ENCODE data around the gene CNTRL. TPM values are rescaled to one million over a fixed set of nuclear protein-coding genes. Genes with fewer than 3 reads are reported as not detected.

The CNTRL gene
- total RNA-seq, 1 experiment from 2014 or later: 11.6 TPM

DNA sequence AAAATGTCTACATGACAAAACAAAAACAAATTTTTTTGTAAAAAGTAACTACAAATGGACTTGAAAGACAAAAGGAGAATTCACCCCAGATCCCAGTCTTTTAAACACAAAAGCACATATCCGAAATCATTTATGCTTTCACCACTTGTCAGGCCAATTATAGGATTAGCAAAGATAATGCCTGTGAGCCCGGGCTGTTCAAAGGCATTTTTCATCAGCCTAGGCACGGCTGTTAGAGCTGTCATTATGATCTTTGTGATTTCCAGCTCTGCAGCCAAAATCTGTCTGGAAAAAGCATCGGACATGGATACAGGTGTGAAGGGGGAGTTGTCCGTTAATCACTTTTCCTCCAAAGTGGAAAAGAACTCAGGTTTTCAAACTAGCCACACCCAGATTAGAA, 150.5 kb downstream of the CNTRL start:
- H2BK20ac ChIP-seq (ENCODE audit: low read depth, low read length, poor library complexity, severe bottlenecking): no peak overlapping the region
- no peaks in the 10 kb centered on the region for H3K23me2 ChIP-seq (ENCODE audit: insufficient read length, low read depth, low read length, poor library complexity, severe bottlenecking)
- no peak overlapping the region for H2BK15ac ChIP-seq (ENCODE audit: low read depth, low read length)
- H2BK120ac ChIP-seq (ENCODE audit: low read depth, low read length, poor library complexity, severe bottlenecking): no peak overlapping the region
- H3K27ac Mint-ChIP-seq: no peak overlapping the region
- H3K14ac ChIP-seq (ENCODE audit: insufficient read depth, low read length): no peak overlapping the region
- H3K4me1 Mint-ChIP-seq: peaks cover 26 to 27% of the 10 kb centered on the region in 2 experiments
- H4K8ac ChIP-seq (replicated peaks; ENCODE audit: insufficient read length, low read depth, low read length): no peak overlapping the region
- no peak overlapping the region for H3K23ac ChIP-seq (ENCODE audit: insufficient read length, low read depth, low read length)
- no peak overlapping the region for H3K27ac ChIP-seq (ENCODE audit: insufficient read length, low read depth, low read length)
- no peak overlapping the region for H2BK12ac ChIP-seq (ENCODE audit: insufficient read length, low read depth, low read length)
- TF ChIP-seq, protein P1, sequence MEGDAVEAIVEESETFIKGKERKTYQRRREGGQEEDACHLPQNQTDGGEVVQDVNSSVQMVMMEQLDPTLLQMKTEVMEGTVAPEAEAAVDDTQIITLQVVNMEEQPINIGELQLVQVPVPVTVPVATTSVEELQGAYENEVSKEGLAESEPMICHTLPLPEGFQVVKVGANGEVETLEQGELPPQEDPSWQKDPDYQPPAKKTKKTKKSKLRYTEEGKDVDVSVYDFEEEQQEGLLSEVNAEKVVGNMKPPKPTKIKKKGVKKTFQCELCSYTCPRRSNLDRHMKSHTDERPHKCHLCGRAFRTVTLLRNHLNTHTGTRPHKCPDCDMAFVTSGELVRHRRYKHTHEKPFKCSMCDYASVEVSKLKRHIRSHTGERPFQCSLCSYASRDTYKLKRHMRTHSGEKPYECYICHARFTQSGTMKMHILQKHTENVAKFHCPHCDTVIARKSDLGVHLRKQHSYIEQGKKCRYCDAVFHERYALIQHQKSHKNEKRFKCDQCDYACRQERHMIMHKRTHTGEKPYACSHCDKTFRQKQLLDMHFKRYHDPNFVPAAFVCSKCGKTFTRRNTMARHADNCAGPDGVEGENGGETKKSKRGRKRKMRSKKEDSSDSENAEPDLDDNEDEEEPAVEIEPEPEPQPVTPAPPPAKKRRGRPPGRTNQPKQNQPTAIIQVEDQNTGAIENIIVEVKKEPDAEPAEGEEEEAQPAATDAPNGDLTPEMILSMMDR (conservative IDR thresholded peaks at IDR 0.05): no peak
- H3K9ac ChIP-seq (ENCODE audit: extremely low read depth, insufficient read length, low read length): no peak overlapping the region
- H3K4me1 ChIP-seq (ENCODE audit: insufficient read depth, low read length): peaks cover 8% of the 10 kb centered on the region; the same call in 1 of the 2 replicates
- no peaks in the 10 kb centered on the region for H3K9me3 Mint-ChIP-seq
- H4K20me1 ChIP-seq (ENCODE audit: control insufficient read depth, insufficient read depth, insufficient read length): no peaks in the 10 kb centered on the region
- H3K79me1 ChIP-seq (ENCODE audit: insufficient read depth, low read depth, low read length, poor library complexity, severe bottlenecking): no peaks in the 10 kb centered on the region
- no peak overlapping the region for H3K4me2 ChIP-seq (ENCODE audit: insufficient read depth, insufficient read length, low read length)
- no peak overlapping the region for H4K91ac ChIP-seq (ENCODE audit: insufficient read length, low read depth, low read length)
- no peak overlapping the region for H2AFZ ChIP-seq (ENCODE audit: low read length)
- H3K9me3 ChIP-seq (ENCODE audit: control insufficient read depth, low read depth, low read length): no peaks in the 10 kb centered on the region
- H3K27me3 Mint-ChIP-seq (ENCODE audit: low read depth): peaks cover 36% of the 10 kb centered on the region
- no peak overlapping the region for H2BK5ac ChIP-seq (ENCODE audit: insufficient read length, low read length)
- no peak overlapping the region for H3K4me3 Mint-ChIP-seq
- H3K79me2 ChIP-seq (ENCODE audit: insufficient read depth, low read length): no peaks in the 10 kb centered on the region
- H3K18ac ChIP-seq (ENCODE audit: insufficient read length, low read depth, low read length): no peak overlapping the region
- H3T11ph ChIP-seq (ENCODE audit: low read length): no peak overlapping the region
- no peak overlapping the region for H4K5ac ChIP-seq (ENCODE audit: insufficient read length, low read depth, low read length)
- no peaks in the 10 kb centered on the region; a peak in 1 of 7 replicates for H3K36me3 Mint-ChIP-seq (ENCODE audit: insufficient read depth in 1 of 3, low read depth in 3 of 3)
- no peak overlapping the region for H3K4ac ChIP-seq (ENCODE audit: low read depth, low read length)
- no peak for DNase-seq
- no CpG with 5 or more reads among the region's 5 CpGs for WGBS (ENCODE audit: extremely low coverage, insufficient read length, low lambda C conversion rate)
- no peak overlapping the region for H2AK5ac ChIP-seq (ENCODE audit: insufficient read length, low read length)
- H3K27me3 ChIP-seq (ENCODE audit: insufficient read depth, low read length): no peaks in the 10 kb centered on the region
- no peak overlapping the region for H3K56ac ChIP-seq (ENCODE audit: insufficient read length, low read depth, low read length)
